Ramos (cell line): ENCODE results near the gene TAF5.

Source experiments
- in situ Hi-C: fragments of 300-500 bp; cut with MboI; formaldehyde crosslinking; loops from one replicate; pipeline ENCODE4 v1.14.3; 2022; ENCODE audit warnings: low sequenced_read_pairs; ENCODE audit not compliant: unreplicated experiment

TAF5 gene

GRCh38 chr10:103397191-103397825, 29.5 kb downstream of the TAF5 start:
- in situ Hi-C loops, result no loop called here

DNA sequence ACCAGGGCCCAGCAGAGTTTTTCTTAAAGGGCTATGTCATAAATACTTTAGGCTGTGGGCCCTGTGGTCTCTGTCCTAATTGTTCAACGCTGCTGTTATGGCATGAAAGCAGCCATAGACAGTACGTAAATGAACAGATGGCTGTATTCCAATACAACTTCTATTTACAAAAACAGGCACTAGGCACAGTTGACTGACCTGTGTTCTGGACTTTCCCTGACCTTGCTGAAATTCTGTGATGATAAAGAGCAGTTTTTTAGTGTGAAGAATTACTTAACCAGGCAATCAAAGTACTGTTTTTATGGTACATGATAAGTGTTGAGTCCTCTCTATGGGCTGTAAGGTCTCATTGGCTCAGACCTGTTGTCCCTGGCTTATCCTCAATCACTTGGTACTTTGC, 45.8 kb downstream of the TAF5 start:
- in situ Hi-C loops, result no loop called here

DNA sequence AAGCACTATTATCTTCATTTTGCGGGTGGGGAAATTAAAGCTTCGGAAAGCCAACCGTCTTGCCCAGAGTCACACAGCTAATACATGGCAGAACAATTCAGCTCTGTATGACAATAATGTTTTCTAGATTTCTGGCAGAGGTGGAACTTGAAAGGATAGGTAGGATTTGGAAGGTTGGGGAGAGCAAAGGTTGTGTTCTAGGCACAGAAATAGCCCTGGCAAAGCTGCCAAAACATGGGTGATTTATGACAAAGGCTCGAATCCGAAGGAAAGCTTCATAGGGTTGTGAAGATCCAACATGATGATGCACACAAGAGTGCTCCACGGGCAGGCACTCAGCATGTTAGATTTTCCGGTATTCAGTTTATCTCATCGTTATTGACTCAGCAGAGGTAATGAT, 47.8 kb downstream of the TAF5 start:
- in situ Hi-C loops, result loop anchor here (5.0 kb wide), 1 partner anchor 62 kb away; the partner anchor contains the start of gene CALHM3

DNA sequence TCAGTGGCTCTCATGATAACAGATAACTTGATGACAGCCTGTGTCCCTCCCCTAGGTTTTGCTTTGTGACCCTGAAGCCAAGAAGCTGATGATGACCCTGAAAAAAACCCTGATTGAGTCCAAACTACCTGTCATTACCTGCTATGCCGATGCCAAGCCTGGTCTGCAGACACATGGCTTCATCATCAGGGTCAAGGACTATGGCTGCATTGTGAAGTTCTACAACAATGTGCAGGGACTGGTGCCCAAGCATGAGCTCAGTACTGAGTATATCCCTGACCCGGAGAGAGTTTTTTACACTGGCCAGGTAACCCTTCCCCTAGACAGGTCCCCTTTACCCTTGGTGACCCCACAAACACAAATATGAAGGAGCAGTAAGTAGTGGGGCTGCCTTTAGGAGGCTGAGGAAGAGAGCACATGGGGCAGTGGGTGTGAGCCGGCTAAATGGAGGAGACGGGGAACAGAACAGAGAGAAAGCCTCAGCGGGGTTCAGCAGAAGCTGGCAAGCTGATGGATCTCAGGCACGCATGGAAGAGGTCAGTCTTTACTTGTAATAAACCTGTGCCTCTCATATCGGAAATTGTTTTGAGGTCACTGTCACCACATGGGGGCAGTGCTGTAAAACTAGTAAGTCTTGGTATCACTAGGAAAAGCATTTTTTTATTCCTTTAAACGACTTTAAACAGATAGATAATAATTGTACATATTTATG, 48.8 kb downstream of the TAF5 start:
- in situ Hi-C loops, result loop anchor here (5.0 kb wide), 1 partner anchor 61 kb away; the partner anchor contains the start of gene CALHM3

DNA sequence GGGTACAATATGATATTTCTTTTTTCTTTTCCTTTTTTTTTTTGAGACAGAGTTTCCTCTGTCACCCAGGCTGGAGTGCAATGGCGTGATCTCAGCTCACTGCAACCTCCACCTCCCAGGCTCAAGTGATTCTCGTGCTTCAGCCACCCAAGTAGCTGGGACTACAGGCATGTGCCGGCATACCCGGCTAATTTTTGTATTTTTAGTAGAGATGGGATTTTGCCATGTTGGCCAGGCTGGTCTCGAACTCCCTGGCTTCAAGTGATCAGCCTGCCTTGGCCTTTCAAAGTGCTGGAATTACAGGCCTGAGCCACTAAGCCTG, 49.3 kb downstream of the TAF5 start:
- in situ Hi-C loops, result loop anchor here (5.0 kb wide), 1 partner anchor 60 kb away; the partner anchor contains the start of gene CALHM3

- in situ Hi-C loops, result loop anchor here (5.0 kb wide), 1 partner anchor 60 kb away; the partner anchor contains the start of gene CALHM3
Measured at GRCh38 chr10:103417601-103418000, 49.8 kb downstream of the TAF5 start.

DNA sequence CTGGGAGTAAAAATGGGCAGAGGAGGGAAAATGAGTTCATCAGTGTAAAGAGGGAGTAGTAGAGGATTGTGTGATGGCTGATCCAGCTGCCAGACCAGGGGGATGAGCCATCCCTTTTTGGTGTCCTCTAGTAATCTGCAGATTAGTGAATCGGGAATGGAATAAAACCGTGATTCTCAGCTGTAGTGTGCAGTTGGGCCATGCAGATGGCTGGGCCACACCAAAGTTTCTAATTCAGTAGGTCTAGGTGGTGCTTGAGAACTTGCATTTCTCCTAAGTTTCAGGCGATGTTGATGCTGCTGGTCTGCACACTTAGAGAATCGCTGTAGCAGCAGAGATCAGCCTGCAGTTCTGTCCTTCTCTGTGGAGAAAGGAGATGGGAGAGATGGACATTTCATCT, 51.3 kb downstream of the TAF5 start:
- in situ Hi-C loops, result loop anchor here (5.0 kb wide), 1 partner anchor 58 kb away; the partner anchor contains the start of gene CALHM3

- in situ Hi-C loops, result no loop called here
Measured at GRCh38 chr10:103423748-103424147, 56.0 kb downstream of the TAF5 start.

GRCh38 chr10:103427866-103428265, 60.1 kb downstream of the TAF5 start:
- in situ Hi-C loops, result no loop called here

DNA sequence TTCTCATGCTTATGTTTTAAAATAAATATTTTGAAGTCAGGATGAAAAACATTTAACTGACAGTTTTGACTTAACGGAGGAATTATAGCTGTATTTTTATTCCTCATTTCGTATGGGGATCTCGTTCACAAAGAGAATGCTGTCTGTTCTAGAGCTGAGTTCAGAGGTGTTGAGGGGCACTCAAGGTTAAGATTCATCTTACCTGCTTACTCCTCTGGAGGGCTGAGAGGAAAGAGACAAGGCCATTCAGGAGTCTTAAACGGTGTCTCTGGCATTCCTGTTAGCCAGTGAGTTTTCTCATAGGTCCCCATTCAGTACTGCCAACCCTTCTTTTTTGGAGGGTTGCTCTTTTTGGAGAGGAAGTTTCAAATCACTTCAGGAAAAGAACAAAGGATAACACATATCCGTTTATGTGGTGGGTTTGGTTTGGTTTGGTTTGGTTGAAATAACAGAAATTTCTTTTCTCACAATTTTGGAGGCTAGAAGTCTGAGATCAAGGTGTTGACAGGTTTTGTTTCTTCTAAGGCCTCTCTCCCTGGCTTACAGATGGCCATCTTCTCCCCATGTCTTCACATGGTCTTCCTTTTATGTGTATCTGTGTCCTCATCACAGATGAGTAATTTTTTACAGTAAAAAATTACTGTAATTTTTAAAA, 61.3 kb downstream of the TAF5 start:
- in situ Hi-C loops, result no loop called here

DNA sequence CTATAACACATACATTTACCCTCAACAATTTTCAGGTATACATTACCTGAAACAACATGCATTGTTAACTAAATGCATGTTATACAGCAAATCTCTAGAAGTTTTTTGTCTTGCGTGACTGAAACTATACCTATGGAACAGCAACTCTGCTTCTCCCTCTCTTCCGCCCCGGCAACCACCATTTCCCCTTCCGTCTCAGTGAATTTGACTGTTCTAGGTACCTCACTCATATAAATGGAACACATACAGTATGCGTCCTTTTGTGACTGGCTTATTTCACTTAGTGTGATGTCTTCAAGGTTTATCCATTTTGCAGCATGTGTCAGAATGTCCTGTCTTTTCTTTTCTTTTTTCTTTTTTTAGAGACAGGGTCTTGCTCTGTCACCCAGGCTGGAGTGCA, 61.9 kb downstream of the TAF5 start:
- in situ Hi-C loops, result no loop called here

- in situ Hi-C loops, result no loop called here
Measured at GRCh38 chr10:103431902-103432301, 64.1 kb downstream of the TAF5 start.

- in situ Hi-C loops, result no loop called here
Measured at GRCh38 chr10:103433858-103434257, 66.1 kb downstream of the TAF5 start.
